Measurements from ENCODE around the gene MSH3. TPM values are rescaled to one million over a fixed set of nuclear protein-coding genes. Genes with fewer than 3 reads are reported as not detected.
A peak's percentile ranks its signal among the peaks of the same experiment; 100 is the strongest.

The MSH3 gene
- total and polyA plus RNA-seq, 2 of the 8 experiments (the other 6 are each of a cell fraction or from before 2014, with no cell fraction given), result 3.6 to 22.6 TPM

DNA sequence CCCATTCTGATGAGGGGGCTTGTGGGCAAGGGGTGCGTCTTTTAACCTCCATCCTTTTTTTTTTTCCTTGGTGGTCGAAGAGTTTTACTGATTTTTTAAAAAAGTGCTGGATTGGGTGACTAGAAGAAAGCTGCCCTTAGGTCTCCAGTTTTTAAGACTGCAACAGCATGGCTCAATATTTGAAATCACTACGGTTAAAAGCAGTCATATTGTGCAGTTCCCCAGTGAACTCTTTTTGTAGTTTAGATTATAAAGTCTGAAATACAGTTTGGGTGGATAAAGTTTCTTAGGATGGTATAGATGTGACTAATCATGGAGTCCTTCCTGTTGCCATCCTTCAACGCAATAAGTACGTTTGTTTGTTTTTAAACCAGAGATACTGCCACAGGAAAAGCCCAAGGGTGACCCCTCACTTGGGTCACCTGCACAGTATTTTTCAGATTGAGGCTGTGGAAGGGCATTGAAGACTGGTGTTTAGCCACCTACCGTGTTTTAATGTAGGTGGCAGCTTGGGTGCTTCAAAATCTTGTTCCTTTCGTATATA lies 851 bp downstream of the MSH3 start:
- Histone ChIP-seq H2BK120ac (replicated peaks; ENCODE audit: low read depth, low read length) (no peak overlapping the region), H4K91ac (replicated peaks; ENCODE audit: insufficient read length, low read length) (no peak overlapping the region), H3K36me3 (ENCODE audit: control insufficient read depth in 2 of 4, insufficient read depth in 4 of 4, low read length in 3 of 4) (peaks cover 0 to 28% (median 16%) of the 10 kb centered on the region in 4 experiments; a peak in 6 of 8 replicates), H2BK5ac (ENCODE audit: low read depth, low read length) (peak overlapping the region; percentile 21; the same call in 1 of the 2 replicates), H3K23me2 (ENCODE audit: low read depth, low read length) (peaks cover 9% of the 10 kb centered on the region; the same call in 1 of the 2 replicates), H3K56ac (replicated peaks; ENCODE audit: insufficient read length, low read depth, low read length) (no peak overlapping the region), H3K4me1 (replicated peaks in 1 of 4; ENCODE audit: control insufficient read depth in 3 of 4, insufficient read depth in 4 of 4, low read length in 3 of 4) (peaks cover 0 to 5% (median 2%) of the 10 kb centered on the region in 4 experiments; a peak in 3 of 7 replicates), H2BK15ac (ENCODE audit: low read length) (no peak overlapping the region), H2AFZ (ENCODE audit: low read length) (no peak overlapping the region), H4K5ac (ENCODE audit: insufficient read length, low read depth, low read length) (no peak overlapping the region), H4K8ac (ENCODE audit: extremely low read depth, insufficient read depth, low read length) (no peak overlapping the region), H3K14ac (ENCODE audit: insufficient read length) (no peak overlapping the region), H2BK20ac (ENCODE audit: low read length) (no peak overlapping the region), H3K23ac (ENCODE audit: insufficient read length) (no peak overlapping the region), H3K27ac (ENCODE audit: low read depth, low read length) (no peak overlapping the region), H3K9ac (replicated peaks in 1 of 4; ENCODE audit: extremely low read depth in 1 of 4, low read depth in 3 of 4, low read length in 3 of 4) (peak overlapping the region in 3 of 4 experiments; percentile 38 to 78 (median 38); a peak in 5 of 7 replicates), H3K4me2 (ENCODE audit: insufficient read depth in 1 of 2, low read depth in 2 of 2, low read length in 2 of 2) (peak overlapping the region; percentile 80 to 98), H3K18ac (ENCODE audit: extremely low read depth, low read length) (no peak overlapping the region), H3K4ac (replicated peaks; ENCODE audit: insufficient read length, low read depth, low read length) (peak overlapping the region; percentile 29), H3K27me3 (replicated peaks in 1 of 4; ENCODE audit: control insufficient read depth in 3 of 4, extremely low read depth in 1 of 4, insufficient read depth in 3 of 4, low read length in 3 of 4) (no peaks in the 10 kb centered on the region), H2BK12ac (ENCODE audit: low read depth, low read length) (no peak overlapping the region), H4K20me1 (replicated peaks in 1 of 2; ENCODE audit: control insufficient read depth in 1 of 2, insufficient read depth in 2 of 2, low read length in 2 of 2) (peaks cover 0 to 2% of the 10 kb centered on the region in 2 experiments), H3K4me3 (ENCODE audit: extremely low read depth in 1 of 4, insufficient read depth in 2 of 4, low read depth in 3 of 4, low read length in 4 of 4) (peak overlapping the region; percentile 22 to 100 (median 78)), H3K79me1 (ENCODE audit: low read depth, low read length) (no peaks in the 10 kb centered on the region; the same call in 1 of the 2 replicates), H3K9me3 (ENCODE audit: insufficient read depth in 2 of 2, low read depth in 1 of 2, low read length in 1 of 2) (no peaks in the 10 kb centered on the region), H2AK5ac (ENCODE audit: low read depth, low read length) (no peak overlapping the region), H3K79me2 (ENCODE audit: control insufficient read depth in 1 of 2, insufficient read depth in 2 of 2, low read length in 2 of 2) (peaks cover 7 to 26% of the 10 kb centered on the region in 2 experiments)
- TF ChIP-seq CEBPB (IDR thresholded peaks at IDR 0.05; ENCODE audit: low read depth, low read length), result no peak
- WGBS, 2 experiments (ENCODE audit: extremely low coverage in 1 of 2, insufficient coverage in 1 of 2, insufficient read length in 1 of 2, insufficient replicate concordance in 2 of 2, low coverage in 1 of 2, low lambda C conversion rate in 2 of 2, missing lambda C conversion rate in 1 of 2), result 49% methylated on average over 6 of the region's 7 CpGs; no CpG with 5 or more reads in 1 of the 2 experiments
- DNase-seq (ENCODE audit: low read depth in 1 of 2, low spot score in 2 of 2) (no peak), FAIRE-seq (no peak)
- POLR2A ChIA-PET (ENCODE audit: partially characterized antibody), result interaction anchor here (0.6 to 3.2 kb wide), 9 partner anchors 9 to 177 kb away, joined by 3 to 13 read pairs (median 4); partner anchors contain the start of gene FAM151B
- CTCF ChIA-PET (ENCODE audit: partially characterized antibody), result interaction anchor here (1.5 to 3.3 kb wide), 3 partner anchors 12 to 175 kb away, joined by 3 to 28 read pairs (median 12); no protein-coding TSS in a partner anchor

Data from H1 (cell line).